HG03159 (cell line): ENCODE data around the gene CEP70.
A peak's percentile ranks its signal among the peaks of the same experiment; 100 is the strongest.
"Not testable (repeated sequence)": the region's sequence is repeated elsewhere in the genome, so short reads cannot be mapped to it uniquely, and the experiment has no call there.

Experiments
- ATAC-seq: cut with Tn5 transposase; IDR thresholded peaks from one replicate; pipeline ENCODE4 v1.9.1; 2021; ENCODE audit warnings: mild to moderate bottlenecking, moderate library complexity; ENCODE audit not compliant: unreplicated experiment

The CEP70 gene

DNA sequence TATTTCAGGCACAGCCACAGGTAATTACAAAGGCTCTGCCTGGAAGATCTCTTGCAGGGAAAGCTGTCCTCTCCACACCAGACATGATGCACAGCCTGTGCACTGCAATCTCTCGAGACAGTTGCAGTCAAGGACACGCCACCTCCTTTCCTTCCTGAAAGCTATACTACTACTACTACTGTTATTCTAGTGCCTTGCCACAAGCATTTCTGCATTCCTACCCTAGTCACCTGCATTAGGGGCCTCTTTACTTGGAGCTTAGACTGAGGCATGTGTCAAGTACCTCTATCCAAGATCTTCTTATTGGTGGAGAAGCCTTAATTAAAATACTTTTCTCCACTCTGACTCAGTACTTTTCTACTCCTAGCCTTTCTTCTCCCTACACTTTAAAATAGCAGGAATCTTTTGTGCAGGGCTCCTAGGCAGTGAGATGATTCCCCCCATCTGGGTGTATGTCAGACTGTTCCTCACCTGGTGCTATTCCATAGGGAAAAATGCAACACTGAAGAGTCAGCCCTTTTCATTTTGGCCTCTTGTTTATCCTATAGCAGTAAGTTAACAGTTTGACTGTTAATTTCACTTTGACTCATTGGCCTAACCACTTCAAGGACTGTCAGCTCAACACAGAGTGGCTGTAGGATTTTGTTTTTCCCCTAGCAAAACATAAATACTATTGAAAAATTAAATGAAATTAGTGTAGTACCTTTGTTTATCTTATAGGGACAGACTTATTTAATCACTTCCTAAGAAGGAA lies 80.8 kb downstream of the CEP70 start:
- ATAC-seq: peak; percentile 63

DNA sequence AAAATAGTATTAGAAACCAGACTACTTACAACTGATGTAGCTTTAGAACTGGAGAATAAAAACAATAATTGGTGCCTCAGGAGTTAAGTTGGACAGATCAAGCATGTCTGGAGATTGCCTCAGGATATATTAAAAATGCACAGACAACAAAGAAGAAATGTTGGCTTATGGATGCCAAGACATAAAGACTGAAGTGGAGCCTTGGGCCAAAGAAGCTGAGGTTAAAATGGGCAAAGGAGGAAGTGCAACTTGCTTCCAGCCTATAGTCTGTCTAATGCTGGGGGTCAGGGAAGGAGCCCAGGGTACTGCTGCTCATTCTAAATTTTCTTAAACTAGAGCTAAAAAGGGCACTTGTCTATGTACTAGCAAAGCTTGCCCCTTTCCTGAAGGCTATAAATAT lies 82.1 kb downstream of the CEP70 start:
- no peak for ATAC-seq

DNA sequence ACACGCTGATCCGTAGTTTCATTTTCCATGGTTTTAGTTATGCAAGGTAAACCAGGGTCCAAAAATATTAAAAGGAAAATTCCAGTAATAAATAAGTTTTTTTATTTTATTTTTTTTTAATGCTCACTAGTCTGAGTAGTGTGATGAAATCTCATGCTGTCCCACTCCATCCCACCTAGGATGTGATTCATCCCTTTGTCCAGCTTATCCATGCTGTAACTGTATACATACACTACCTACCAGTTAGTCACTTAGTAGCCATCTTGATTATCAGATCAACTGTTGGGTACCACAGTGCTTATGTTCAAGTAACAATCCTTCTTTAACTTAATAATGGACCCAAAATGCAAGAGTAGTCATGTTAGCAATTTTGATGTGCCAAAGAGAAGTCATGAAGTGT lies 84.5 kb downstream of the CEP70 start:
- no peak for ATAC-seq

- no peak for ATAC-seq
These were observed 86.5 kb downstream of the CEP70 start for GRCh38 chr3:138507524-138507923.

DNA sequence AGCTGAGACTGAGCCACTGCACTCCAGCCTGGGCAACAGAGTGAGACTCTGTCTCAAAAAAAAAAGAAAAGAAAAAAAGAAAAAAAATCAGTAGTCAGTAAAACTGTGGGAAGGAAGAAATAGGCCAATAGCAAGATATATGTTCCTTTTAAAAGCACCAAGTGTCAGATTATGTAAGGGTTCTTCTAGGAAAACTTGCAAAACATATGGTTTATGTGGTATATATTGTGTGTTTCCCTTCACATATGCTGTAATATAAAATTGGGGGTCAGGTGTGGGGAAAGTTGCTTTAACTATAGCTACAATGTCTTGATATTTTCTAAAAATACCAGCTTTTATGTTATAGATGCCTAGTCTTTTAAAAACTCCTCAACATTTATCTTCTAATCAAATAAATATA lies 95.1 kb downstream of the CEP70 start:
- ATAC-seq: no peak

DNA sequence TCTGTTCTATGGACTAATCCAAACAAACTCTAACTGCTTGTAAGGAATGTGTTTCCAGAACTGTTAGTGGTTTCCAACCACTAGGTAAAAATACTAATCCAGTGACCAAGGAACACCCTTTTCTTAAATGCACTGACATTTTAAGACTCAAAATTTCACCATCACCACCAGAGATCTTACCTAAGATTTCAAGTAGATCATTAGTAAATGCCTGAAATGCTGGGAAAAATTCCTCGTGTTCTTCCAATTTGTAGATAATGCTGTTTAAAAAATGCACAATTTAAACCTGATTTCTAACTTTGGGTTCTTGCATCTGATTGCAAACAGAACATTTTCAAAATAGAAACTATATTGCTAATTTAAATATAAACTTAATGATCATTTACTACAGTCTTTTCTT lies 96.2 kb downstream of the CEP70 start:
- ATAC-seq: no peak

DNA sequence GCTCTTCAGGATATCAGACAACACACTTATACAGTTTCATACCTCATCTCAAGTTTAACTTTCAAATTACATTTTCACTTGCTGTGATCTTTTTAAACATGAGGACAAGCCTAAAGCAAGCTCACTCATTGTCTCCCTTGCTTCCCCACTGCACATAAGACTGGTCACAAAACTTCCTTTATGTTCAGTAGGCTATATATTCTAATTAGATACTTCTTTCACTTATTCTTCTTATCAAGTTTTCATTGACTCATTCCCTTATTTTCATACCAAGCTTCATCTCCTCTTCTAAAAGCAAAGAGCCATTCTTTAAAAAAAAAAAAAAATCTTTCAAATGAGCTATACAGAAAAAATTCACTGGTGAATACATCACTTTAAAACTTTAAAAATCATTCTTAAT lies 97.0 kb downstream of the CEP70 start:
- no peak for ATAC-seq

DNA sequence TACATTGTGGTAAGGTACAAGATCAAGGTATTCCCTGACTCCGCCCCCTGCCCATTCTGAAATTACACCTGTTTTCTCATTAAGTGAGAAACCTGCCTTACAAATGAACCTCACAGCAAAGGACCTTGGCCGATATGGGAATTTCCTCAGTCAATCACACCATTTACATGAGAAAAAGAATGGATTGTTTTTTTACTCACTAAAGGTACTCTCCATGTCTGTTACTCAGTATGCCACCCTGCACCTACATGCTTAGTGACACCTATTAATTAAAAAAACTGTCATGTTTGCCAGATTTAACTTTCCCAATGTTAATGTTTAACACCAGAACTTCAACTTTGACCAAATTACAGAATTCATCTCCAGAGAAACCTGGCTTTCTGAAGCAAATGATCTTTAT lies 97.6 kb downstream of the CEP70 start:
- ATAC-seq: no peak

GRCh38 chr3:138495638-138496037 lies 98.4 kb downstream of the CEP70 start:
- ATAC-seq: not testable (repeated sequence)

GRCh38 chr3:138494607-138494929 lies 99.5 kb downstream of the CEP70 start:
- no peak for ATAC-seq

GRCh38 chr3:138493804-138494606 lies 100.1 kb downstream of the CEP70 start:
- ATAC-seq: no peak

- no peak for ATAC-seq
These were observed 100.9 kb downstream of the CEP70 start for GRCh38 chr3:138492980-138493675.

DNA sequence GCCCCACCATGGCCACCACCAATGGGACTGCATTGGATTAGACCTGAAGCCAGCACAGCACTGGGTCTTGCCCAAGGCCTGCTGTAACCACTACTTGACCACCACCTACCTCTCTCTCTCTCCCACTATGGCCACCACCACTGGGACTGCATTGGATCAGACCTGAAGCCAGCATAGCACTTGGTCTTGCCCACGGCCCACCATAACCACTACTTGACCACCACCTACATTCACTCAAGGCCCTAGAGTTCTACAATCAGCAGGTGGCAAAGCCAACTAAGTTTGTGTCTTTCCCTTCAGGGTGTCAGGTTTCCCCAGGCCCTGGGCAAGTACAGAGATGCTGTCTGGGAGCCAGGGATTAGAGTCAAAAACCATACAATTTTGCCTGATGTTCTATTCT lies 102.1 kb downstream of the CEP70 start:
- ATAC-seq: no peak

- not testable (repeated sequence) for ATAC-seq
These were observed 107.5 kb downstream of the CEP70 start for GRCh38 chr3:138486580-138486979.

DNA sequence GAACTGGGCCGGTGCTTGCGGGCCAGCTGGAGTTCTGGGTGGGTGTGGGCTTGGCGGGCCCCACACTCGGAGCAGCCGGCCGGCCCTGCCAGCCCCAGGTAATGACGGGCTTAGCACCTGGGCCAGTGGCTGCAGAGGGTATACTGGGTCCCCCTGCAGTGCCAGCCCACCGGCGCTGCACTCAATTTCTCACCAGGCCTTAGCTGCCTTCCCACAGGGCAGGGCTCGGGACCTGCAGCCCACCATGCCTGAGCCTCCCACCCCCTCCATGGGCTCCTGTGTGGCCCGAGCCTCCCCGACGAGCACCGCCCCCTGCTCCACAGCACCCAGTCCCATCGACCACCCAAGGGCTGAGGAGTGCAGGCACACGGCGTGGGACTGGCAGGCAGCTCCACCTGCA lies 109.4 kb downstream of the CEP70 start:
- ATAC-seq: not testable (repeated sequence)

DNA sequence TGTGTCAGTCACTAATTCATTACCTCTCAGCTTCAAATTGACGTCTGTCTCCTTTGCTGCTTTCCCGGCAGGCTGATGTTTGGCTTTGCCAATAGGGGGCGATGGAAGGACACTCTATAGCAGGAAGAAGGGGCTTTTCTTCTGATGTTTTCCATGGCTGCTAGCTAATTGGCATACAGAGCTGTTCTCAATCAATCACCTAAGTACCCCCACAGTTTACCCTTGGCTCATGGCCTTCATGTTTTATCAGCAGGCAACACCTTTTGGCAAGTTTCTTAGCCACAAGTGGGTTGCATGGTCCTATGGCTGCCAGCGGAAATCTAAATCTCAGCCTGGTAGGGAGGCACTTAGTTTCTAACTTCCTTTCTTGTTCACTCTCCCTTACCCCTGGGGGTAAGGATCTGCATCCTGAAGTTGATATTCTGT lies 114.6 kb downstream of the CEP70 start:
- ATAC-seq: no peak

DNA sequence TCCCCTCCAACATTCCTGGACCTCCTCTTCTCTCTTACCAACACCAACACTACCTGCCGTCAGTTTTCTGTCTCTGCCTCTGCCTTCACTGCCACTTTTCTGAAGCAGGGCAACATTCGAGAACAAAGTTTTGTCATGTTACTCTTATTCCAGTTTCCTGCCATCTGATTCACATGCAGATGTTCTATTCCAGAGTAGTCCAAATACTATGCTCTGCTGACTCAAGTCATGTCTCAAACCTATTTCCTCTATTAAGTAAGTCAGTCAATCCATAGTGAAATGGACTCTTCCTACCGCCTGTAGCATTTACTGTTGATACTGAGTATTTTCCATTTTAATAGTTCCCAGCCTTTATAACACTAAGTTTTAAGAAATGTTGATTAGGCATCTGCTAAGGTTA lies 116.3 kb downstream of the CEP70 start:
- ATAC-seq: no peak

DNA sequence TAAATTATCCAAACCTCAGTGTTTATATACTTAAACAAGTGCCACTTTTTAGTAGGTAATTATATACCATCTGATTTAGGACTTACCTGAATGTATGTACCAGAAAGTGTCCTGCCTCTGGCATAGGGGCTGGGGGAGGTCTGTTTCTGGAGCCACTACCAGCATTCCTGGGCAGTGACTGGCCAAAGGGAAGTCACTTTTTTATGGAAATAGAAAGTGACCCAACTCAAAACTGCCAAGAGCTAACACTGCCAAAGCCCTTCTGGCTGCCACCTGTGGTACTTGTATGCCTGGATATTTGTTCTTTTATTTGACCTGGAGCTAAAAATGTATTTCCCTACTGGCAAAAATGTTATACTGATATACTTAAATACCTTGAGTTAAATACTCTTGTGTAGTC lies 116.9 kb downstream of the CEP70 start:
- ATAC-seq: no peak

DNA sequence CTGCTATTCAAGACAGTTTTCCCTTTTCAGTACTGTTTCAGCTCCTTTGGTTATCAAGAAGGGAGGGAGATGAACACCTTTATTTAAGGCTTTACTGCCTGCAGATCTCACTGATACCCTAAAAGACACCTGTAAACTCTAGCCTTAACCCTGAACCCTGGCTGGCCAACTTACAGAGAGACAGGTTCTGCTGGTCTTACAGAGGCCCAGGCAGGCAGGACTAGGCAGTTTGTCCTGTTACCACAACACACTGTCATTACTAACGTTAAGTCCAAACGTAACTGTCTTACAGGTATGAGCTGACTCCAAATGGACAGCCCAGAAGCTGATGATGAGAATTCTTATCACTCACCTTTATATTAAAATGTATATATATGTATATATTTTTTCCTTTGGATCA lies 117.5 kb downstream of the CEP70 start:
- no peak for ATAC-seq

- no peak for ATAC-seq
These were observed 119.9 kb downstream of the CEP70 start for GRCh38 chr3:138474163-138474562.

- no peak for ATAC-seq
These were observed 120.7 kb downstream of the CEP70 start for GRCh38 chr3:138473391-138473790.
